Ecto neural progenitor cell (in vitro differentiated cells): Measurements from ENCODE around the gene ALX4.

ENCODE experiments used
- DNase-seq: peaks from one replicate; pipeline ENCODE4 v3.0.0-alpha.2; 2018; ENCODE audit warnings: low spot score

The ALX4 gene

DNA sequence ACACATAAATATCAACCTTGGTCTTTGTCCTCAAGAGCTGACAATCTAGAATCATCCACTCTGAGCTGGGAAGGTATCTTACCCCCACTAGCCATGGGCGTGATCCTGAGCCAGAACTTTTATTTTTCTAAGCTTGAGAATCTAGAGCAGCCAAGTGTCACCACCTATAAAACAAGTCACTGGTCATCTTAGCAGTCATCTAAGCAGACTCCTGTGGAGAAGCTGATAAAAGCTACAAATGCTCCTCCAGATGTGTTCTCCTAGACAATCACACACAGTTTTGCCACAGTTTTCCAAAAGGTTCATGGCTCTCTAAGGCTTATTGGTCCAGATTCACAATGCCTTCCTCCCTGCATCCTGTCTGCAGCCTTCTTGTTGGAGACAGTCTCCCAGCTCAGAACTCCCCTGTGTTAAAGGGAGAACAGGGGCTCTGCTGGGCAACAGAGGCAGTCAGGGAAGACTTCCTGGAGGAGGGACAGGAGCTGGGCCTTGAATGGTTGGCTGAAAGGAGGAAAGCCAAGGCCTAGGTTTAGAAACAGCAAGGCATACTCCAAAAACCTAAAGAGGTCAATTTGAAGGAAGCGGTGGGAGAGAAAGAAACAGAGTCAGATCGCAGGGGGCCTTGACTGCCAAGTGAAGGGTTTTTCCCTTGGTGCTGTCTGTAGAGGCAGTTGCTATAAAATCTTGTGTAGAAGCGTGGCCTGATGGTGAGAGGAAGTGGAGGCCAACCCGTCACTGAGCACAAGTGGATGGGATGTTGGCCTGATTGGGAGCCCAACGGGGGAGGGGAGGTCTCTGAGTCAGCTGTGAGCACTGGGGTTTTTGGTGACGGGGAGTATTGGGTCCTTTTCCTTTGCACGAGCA, 42.0 kb downstream of the ALX4 start:
- no peak for DNase-seq

- DNase-seq, result no peak
Measured at GRCh38 chr11:44267006-44267749, 42.8 kb downstream of the ALX4 start.

- DNase-seq, result no peak
Measured at GRCh38 chr11:44266056-44266780, 43.7 kb downstream of the ALX4 start.

DNA sequence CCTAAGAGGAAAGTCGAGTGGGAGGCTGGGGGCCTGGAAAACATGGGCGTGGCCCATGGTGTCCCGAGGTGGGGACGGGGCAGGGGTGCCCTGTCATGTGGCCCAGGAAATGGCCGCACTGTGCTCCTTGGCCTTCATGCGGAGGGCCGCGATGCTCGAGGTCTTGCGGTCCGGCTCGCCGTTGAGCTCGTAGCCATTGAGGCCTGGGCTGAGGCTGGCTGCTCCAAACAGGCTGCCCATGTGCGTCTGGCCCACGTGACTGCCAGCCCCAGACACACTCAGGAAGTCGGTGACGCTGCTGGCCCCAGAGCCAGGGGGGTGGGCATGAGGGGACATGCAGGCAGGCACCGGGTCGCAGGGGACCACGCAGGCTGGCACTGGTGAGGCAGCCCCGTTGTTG, 45.2 kb downstream of the ALX4 start:
- no peak for DNase-seq

DNA sequence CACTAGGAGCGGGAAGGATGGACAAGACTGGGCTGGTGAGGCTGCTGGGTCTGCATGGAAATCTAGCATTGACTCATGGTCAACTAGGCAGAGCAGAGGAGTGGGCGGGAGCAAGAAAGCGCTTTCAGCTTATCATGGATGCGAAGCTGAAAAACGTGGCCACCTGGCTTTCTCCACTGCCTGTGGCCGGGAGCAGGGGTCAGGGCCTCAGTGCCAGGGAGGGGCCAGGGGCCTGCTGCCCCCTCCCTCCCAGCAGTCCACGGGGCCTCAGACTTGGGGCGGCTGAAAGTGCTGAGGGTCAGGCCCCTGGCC, 45.5 kb downstream of the ALX4 start:
- no peak for DNase-seq

DNA sequence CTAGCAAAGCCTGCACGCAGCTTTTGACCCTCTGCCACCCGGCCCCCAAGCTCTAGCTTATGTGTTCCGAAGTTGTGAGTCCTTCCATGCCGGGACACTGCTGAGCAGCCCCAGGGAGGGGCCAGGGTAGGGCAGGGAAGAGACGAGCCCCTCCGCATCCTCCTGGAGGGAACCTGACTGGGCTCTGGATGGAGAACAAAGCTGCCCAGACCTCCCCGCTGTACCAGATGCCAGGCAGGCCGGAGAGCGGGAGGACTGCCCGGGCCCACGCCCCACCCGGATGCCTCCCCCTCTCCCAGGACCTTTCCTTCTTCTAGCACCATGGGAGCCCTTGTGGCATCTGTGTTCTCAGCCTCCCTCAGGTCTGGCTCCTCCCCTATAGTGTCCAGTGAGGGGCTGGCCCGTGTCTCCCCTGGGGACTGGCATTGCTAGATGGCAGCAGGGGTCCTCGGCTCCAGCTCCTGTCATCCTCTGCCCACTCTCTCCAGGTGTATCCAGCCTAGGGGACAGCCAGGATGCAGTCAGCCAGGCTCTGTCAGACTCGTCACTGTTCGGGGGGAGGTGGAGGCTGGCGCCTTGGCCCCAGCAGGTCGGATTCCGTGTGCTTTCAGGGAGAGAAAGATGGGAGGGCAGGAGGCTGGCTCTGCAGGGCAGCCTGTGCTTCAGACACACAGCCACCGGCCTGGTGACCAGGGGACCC, 46.1 kb downstream of the ALX4 start:
- DNase-seq, result no peak

DNA sequence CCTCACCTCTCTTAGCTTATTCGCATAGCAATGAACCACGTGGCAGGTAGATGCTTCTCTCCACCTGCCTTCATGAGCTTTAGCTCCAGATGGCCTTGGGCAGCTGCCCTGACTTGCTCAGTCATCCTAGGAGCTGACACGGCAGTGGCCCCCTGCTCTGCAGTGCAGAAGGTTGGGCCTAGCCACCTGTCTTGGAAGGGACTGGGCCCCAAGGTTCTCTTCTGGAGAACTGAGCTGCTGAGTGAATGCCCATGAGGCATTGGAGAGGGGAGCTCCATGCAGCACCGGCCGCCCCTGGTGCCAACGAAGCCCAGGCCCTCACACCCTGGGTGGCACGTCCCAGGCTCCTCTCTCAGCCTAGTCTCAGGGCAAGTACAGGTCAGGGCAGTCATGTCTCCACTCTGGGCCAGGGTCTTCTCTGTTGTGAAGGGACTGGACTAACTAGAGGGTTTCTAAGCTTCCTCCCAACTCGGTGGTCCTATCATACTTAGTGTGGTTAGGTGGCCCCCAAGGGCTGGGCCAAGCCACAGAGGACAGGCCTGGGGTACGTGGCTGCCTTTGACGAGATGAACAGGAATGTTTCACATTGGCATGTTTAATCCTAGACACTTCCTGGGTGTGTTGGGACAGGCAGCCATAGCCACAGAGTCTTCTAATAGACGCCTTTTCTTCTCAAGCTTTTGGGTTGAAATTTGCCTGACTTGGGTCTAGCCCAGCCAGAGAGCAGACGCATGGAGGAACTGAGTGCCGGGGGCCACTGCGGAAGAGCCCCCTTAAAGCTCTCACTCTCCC, 47.9 kb downstream of the ALX4 start:
- DNase-seq, result no peak

DNA sequence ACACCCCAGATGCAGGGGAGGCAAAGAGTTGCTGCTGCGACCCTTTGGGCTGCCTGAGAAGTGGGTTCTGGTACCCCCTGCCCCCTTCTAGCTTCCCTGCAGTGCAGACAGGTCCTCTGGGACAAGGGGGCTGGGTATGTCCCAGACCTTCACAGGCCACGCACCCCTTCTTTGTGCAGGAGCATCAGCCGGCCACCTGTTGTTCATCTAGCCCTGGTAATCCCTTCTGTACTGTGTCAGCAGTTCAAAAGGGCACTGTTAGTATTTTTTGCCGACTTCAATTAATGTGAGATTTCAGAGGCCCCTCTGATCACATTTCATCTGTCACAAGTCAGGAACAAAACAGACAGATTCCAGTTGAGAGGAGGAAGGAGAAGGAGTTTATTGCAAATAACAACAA, 49.9 kb downstream of the ALX4 start:
- DNase-seq, result no peak

DNA sequence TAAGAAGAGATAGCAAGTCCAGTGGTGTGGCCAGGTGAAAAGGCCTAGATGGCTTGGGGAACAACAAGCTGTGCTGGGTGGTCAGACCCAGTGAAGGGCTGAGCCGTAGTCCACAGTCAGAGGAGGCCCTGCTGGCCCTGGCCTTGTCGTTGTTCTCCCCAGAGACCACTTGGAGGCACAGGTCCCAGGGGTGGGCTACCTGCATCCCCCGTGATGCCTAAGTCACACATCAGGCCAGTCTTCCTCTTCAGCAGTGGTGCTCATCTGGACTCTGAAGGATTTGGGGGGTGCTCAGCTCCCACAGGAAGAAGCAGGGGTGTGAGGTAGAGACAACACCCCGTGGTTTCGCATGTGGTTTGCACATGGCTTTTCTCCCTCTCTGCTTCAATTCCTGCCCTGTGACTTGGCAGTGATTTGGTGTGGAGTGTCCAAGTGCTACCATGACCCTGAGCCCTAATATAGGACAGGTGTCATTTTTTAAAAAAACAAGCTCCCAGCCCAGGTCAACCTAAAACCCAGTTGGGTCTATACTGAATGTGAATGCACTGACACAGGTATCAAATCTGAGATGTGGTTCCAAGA, 51.0 kb downstream of the ALX4 start:
- peak; percentile 35 for DNase-seq

DNA sequence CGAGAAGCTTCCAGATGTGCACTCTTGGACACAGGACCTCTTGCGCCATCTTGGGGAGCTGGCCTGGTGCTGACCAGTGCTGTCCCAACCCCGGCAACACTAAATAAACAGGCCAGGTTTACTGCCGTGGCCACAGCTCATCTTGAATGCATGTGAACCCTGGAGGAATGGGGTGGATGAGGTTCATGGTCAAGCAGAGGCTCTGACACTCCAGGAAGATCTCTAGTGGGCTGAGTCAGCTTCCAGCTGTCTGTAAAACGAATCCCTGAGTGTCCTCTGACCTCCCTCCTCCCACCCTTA, 51.8 kb downstream of the ALX4 start:
- peak; percentile 40 for DNase-seq

- peak; percentile 29 for DNase-seq
Measured at GRCh38 chr11:44257338-44258189, 52.4 kb downstream of the ALX4 start.

GRCh38 chr11:44256673-44257291, 53.2 kb downstream of the ALX4 start:
- DNase-seq, result no peak

DNA sequence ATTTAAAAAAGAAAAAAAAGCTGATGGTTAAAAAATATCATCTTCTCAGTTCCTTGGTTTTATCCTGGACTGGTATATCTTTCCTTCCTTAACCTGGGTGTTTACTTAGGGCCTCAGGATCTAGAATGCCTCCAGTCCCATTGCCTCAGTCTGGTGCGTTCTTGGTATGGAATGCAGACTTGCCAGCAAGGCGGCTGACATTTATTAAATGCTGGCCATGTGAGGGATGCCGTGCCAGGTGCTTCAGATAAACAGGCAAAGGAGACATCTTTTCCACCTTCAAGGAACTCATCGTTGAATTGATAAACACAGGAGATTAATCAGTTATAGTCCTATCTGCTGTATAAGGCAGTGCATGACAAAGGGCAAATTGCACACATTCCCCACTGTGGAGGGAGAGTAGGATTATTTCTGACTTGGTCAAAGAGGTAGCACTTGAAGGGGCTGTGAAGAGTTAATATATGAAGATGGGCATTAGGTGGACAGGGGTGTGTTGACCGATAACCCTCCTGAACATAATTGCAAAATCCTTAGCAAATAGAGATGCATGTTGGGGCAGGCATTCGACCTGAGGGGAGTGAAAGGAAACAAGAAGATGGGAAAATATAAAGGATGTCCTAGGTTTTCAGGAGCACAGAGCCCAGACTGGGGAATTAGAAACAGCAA, 54.4 kb downstream of the ALX4 start:
- DNase-seq, result no peak

GRCh38 chr11:44252999-44253602, 56.8 kb downstream of the ALX4 start:
- DNase-seq, result no peak

GRCh38 chr11:44250421-44250820, 59.5 kb downstream of the ALX4 start:
- no peak for DNase-seq

- DNase-seq, result no peak
Measured at GRCh38 chr11:44248109-44248508, 61.8 kb downstream of the ALX4 start.

GRCh38 chr11:44247508-44247907, 62.4 kb downstream of the ALX4 start:
- no peak for DNase-seq

DNA sequence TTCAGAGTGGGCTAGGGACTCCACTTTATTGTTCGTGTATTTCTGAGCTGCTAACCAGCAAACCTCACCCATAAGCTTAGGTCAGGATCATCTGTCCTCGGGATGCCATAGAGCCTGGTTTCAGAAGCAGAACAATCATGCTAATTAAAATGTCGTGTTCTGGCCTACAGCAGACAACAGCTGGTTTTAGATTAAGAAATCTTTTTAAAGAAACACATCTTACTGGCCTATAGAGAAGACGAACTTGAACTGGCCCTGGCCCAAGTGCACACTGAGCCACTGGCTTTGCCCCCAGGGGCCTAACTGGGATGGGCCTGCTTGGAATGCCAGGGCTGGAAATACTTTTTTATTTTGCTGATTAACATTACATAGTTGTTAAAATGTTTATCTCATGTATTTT, 63.2 kb downstream of the ALX4 start:
- no peak for DNase-seq
